K562 (cell line): ENCODE measurements around the gene PAF1. TPM values are rescaled to one million over a fixed set of nuclear protein-coding genes. Genes with fewer than 3 reads are reported as not detected.

Source experiments
- CTCF ChIP-seq, 3 experiments: IDR thresholded peaks in 2 of 3; conservative IDR thresholded peaks in 1 of 3; 2 replicates each; pipeline ENCODE4 v1.5.1; 2011 to 2012; ENCODE audit warnings: low read length in 3 of 3, mild to moderate bottlenecking in 3 of 3, control low read depth in 2 of 3, improper control_type of control experiment in 1 of 3, inconsistent platforms in 1 of 3, low read depth in 1 of 3, mixed read lengths in 1 of 3, moderate library complexity in 1 of 3; ENCODE audit not compliant: insufficient read depth in 2 of 3
- GATAD2A ChIP-seq: fragments of 450-650 bp; IDR thresholded peaks from 2 replicates; pipeline ENCODE4 v1.6.1; 2017
- IRF9 ChIP-seq: fragments of 450-650 bp; IDR thresholded peaks from 2 replicates; pipeline ENCODE4 v1.6.1; 2016; ENCODE audit warnings: missing biosample characterization, missing genetic modification characterization
- MCM3 ChIP-seq: fragments of 450-650 bp; IDR thresholded peaks from 2 replicates; pipeline ENCODE4 v1.6.1; 2016
- MITF ChIP-seq: IDR thresholded peaks from 2 replicates; pipeline ENCODE4 v1.6.1; 2014; ENCODE audit warnings: antibody characterized with exemption
- NBN ChIP-seq: fragments of 450-650 bp; IDR thresholded peaks from 2 replicates; pipeline ENCODE4 v1.6.1; 2016; ENCODE audit warnings: low read depth, mild to moderate bottlenecking
- NR2C2 ChIP-seq, 2 experiments: fragments of 200-800 bp in 1 of 2; sonication (Bioruptor generic) in 1 of 2; sonication (generic) in 1 of 2; formaldehyde crosslinking in 1 of 2; IDR thresholded peaks; 2 replicates each; pipeline versions ENCODE4 v1.6.1 to v1.8.0; 2016 to 2022; ENCODE audit warnings: mild to moderate bottlenecking in 1 of 2, missing compliant biosample characterization in 1 of 2, missing genetic modification characterization in 1 of 2, missing genetic modification reagents in 1 of 2
- PHF20 ChIP-seq: fragments of 450-650 bp; IDR thresholded peaks from 2 replicates; pipeline ENCODE4 v1.6.1; 2018; ENCODE audit not compliant: partially characterized antibody
- PML ChIP-seq: IDR thresholded peaks from 2 replicates; pipeline ENCODE4 v1.6.1; 2012; ENCODE audit warnings: low read length, inconsistent platforms
- POLR2B ChIP-seq: fragments of 450-650 bp; IDR thresholded peaks from 2 replicates; pipeline ENCODE4 v1.6.1; 2018; ENCODE audit warnings: low read depth; ENCODE audit not compliant: partially characterized antibody
- PRPF4 ChIP-seq: fragments of 200-400 bp; formaldehyde crosslinking; IDR thresholded peaks from one replicate; pipeline ENCODE4 v1.6.1; 2017; ENCODE audit warnings: low read length, low read depth, mild to moderate bottlenecking; ENCODE audit not compliant: insufficient read depth, poor library complexity, severe bottlenecking
- SAFB2 ChIP-seq: fragments of 200-400 bp; formaldehyde crosslinking; IDR thresholded peaks from 2 replicates; pipeline ENCODE4 v1.6.1; 2018; ENCODE audit warnings: borderline replicate concordance, low read length, low read depth, moderate library complexity; ENCODE audit not compliant: severe bottlenecking
- SLC30A9 ChIP-seq: fragments of 250-450 bp; sonication (Bioruptor Pico); IDR thresholded peaks from 2 replicates; pipeline ENCODE4 v1.8.0; 2022; ENCODE audit warnings: mild to moderate bottlenecking, moderate library complexity
- SNRNP70 ChIP-seq: fragments of 200-400 bp; formaldehyde crosslinking; optimal IDR thresholded peaks from 2 replicates; pipeline ENCODE3; 2017; ENCODE audit warnings: low read depth, low read length
- TAF1 ChIP-seq: IDR thresholded peaks from 2 replicates; pipeline ENCODE4 v1.6.1; 2011; ENCODE audit warnings: mild to moderate bottlenecking, low read length, moderate library complexity; ENCODE audit not compliant: insufficient read depth, control insufficient read depth, severe bottlenecking; ENCODE audit errors: extremely low read depth
- TCF3 ChIP-seq: sonication (generic); formaldehyde crosslinking; IDR thresholded peaks from 2 replicates; pipeline ENCODE4 v1.4.0; 2020; ENCODE audit warnings: mild to moderate bottlenecking, missing genetic modification reagents
- ZBTB17 ChIP-seq: fragments of 450-650 bp; formaldehyde crosslinking; IDR thresholded peaks from 2 replicates; pipeline ENCODE4 v1.4.0; 2020; ENCODE audit warnings: mild to moderate bottlenecking
- ZBTB7A ChIP-seq: IDR thresholded peaks from 2 replicates; pipeline ENCODE4 v1.6.1; 2011; ENCODE audit warnings: low read depth, mild to moderate bottlenecking, low read length, moderate library complexity, borderline replicate concordance; ENCODE audit not compliant: control insufficient read depth
- ZNF253 ChIP-seq: fragments of 250-450 bp; sonication (Bioruptor Pico); conservative IDR thresholded peaks from 2 replicates; pipeline ENCODE4 v1.6.1; 2021; ENCODE audit warnings: mild to moderate bottlenecking
- ZNF384 ChIP-seq: IDR thresholded peaks from 2 replicates; pipeline ENCODE4 v1.6.1; 2012; ENCODE audit warnings: low read depth, low read length, improper control_type of control experiment
- polyA plus RNA-seq, 8 experiments: library from polyadenylated mRNA; depleted of rRNA in 4 of 8; stranded (reverse) in 5 of 8; unstranded in 3 of 8; fragments of >200 nt; fragmentation: Nextera tagmentation in 2 of 8; fragmentation: Illumina TruSeq in 1 of 8; extraction: Ambion mirVana in 2 of 8; extraction: Trizol in 1 of 8; gene quantifications; 2 replicates each; pipeline versions ENCODE4 v1.2.1 to v1.2.3, GENCODE V29; 2011 to 2014; ENCODE audit warnings: inconsistent platforms in 1 of 8, missing spikeins in 1 of 8
- total RNA-seq, 7 experiments: library from RNA; depleted of rRNA in 6 of 7; stranded (reverse); fragments of >200 nt in 6 of 7; fragmentation: Illumina TruSeq in 2 of 7; extraction: Trizol in 2 of 7; gene quantifications; 2 replicates each; pipeline versions ENCODE4 v1.2.1 to v1.2.3, GENCODE V29; 2011 to 2021; ENCODE audit warnings: low replicate concordance in 1 of 7
- TF ChIP-seq, protein P1 (sequence below): fragments of 450-650 bp; formaldehyde crosslinking; IDR thresholded peaks from 2 replicates; pipeline ENCODE4 v1.4.0; 2020; ENCODE audit warnings: mild to moderate bottlenecking, moderate library complexity

The PAF1 gene
- total and polyA plus RNA-seq, 9 of the 15 experiments (the other 6 are each of a cell fraction or from before 2014, with no cell fraction given) = 1.5 to 45.0 (median 33.8) TPM

DNA sequence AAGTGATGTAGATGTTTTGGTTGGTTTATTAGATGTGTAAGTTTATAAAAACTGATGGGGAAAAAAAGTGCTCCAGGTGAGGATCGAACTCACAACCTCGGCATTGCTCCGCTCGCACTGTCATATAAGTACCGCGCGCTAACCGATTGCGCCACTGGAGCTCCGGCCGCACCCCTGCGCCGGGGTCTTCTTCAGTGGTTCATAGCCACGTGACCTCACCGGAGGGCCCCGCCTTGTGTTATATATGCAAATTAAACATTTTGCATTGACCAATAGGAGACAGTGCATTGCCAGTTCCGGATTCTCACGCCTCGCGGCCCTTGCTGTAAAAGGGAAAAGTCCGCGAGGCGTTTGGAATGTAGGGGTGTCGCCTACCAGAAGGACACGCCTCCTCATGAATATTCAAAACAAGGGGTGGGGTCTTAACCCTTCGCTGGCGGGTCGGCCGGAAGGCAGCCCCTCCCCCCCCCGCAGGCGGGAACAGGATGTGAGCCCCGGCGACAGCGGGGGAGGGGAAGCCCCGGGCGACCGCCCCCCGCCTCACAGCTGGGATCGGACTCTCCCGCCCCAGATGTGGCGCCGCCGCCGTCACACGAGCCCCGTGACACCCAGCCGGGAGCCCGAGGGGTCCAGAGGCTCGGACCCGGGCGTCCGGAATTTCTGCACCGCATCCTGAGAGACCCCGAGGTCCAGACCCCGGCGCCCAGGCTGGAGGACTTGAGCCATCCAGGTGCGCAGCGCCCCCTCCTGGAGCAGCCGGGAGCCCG lies 21.4 kb upstream of the PAF1 start, which contains the start of gene PLEKHG2 (continued):
- peak; percentile 47; the same call in 1 of the 2 replicates for TF ChIP-seq PML
- TF ChIP-seq NR2C2 (CRISPR knock-in tag; IDR thresholded peaks at IDR 0.05) = no peak
- TF ChIP-seq NR2C2 (tag; IDR thresholded peaks at IDR 0.05) = peak; percentile 71
- peak; percentile 27 for TF ChIP-seq POLR2B
- peak; percentile 95 for TF ChIP-seq MITF
- TF ChIP-seq TCF3 (CRISPR knock-in tag) = 0 out of 2 replicates have a peak, but pooled peaks have one; percentile 8
- TF ChIP-seq PHF20 = peak; percentile 67
- no peak for TF ChIP-seq MCM3
- TF ChIP-seq, protein P1, sequence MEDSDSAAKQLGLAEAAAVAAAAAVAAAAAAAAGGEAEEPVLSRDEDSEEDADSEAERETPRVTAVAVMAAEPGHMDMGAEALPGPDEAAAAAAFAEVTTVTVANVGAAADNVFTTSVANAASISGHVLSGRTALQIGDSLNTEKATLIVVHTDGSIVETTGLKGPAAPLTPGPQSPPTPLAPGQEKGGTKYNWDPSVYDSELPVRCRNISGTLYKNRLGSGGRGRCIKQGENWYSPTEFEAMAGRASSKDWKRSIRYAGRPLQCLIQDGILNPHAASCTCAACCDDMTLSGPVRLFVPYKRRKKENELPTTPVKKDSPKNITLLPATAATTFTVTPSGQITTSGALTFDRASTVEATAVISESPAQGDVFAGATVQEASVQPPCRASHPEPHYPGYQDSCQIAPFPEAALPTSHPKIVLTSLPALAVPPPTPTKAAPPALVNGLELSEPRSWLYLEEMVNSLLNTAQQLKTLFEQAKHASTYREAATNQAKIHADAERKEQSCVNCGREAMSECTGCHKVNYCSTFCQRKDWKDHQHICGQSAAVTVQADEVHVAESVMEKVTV (CRISPR knock-in tag) = 0 out of 2 replicates have a peak, but pooled peaks have one; percentile 9
- no peak for TF ChIP-seq ZNF253 (CRISPR knock-in tag)
- no peak for TF ChIP-seq ZBTB17 (CRISPR knock-in tag)
- TF ChIP-seq IRF9 = peak; percentile 92
- peak; percentile 32; the same call in 1 of the 2 replicates for TF ChIP-seq ZNF384
- TF ChIP-seq NBN = peak; percentile 7
- TF ChIP-seq CTCF (IDR thresholded peaks at IDR 0.05 in 2 of 3, conservative IDR thresholded peaks at IDR 0.05 in 1 of 3; ENCODE audit: insufficient read depth in 2 of 3, low read depth in 1 of 3, low read length in 3 of 3) = peak in 2 of 3 experiments; percentile 77 to 87; a peak in 5 of 6 replicates
- TF ChIP-seq GATAD2A = peak; percentile 99
- no peak for TF ChIP-seq SLC30A9 (CRISPR knock-in tag)
- peak; percentile 100 for TF ChIP-seq ZBTB7A
- TF ChIP-seq TAF1 = peak; percentile 52
- TF ChIP-seq SAFB2 = no peak
- no peak for TF ChIP-seq SNRNP70
- peak; percentile 95 for TF ChIP-seq PRPF4
